ENCODE data around the gene COA1. TPM values are rescaled to one million over a fixed set of nuclear protein-coding genes. Genes with fewer than 3 reads are reported as not detected.

COA1 gene
- total RNA-seq, 3 donors from 2014 or later (not counting 1 experiment from before 2014, with no cell fraction given), result 55.0 to 85.3 (median 69.5) TPM

DNA sequence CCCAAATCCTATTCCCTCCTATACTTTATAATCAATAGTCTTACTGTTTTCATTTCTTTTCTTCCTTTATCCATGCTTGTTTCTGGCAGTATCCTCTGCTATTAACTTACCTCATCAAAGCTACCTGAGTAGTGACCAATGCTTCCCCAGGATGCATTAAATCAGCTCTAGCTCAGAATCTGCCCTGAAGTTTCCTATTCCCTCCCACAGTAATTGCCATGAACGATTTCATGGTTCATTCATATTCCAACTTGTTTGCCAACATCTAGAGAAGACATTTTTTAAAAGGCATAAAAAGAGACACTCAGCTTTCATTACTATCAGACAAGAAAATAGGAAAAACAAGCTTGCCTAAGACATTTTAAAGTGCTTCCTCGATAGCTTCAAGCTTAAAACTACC lies 42.3 kb downstream of the COA1 start:
- no peak for TF ChIP-seq CTCF (IDR thresholded peaks at IDR 0.05)
- Mint-ChIP-seq H3K27me3 (ENCODE audit: low read depth in 2 of 2) (no peaks in the 10 kb centered on the region), H3K4me1 (peaks cover 43 to 45% of the 10 kb centered on the region in 2 donors), H3K4me3 (no peak overlapping the region), H3K9me3 (no peaks in the 10 kb centered on the region), H3K36me3 (no peaks in the 10 kb centered on the region), H3K27ac (no peak overlapping the region)
- no peak overlapping the region for H3K27ac ChIP-seq (ENCODE audit: low read length)
- H3K4me1 ChIP-seq (ENCODE audit: control insufficient read depth, insufficient read depth, low read length), result peaks cover 9% of the 10 kb centered on the region
- no peak overlapping the region for H3K4me3 ChIP-seq (ENCODE audit: low read length)
- no peaks in the 10 kb centered on the region for H3K36me3 ChIP-seq (ENCODE audit: control insufficient read depth, insufficient read depth, low read length)
- intact Hi-C loops (cut with micrococcal nuclease), result no loop called here
- H3K9me3 ChIP-seq (ENCODE audit: control insufficient read depth, insufficient read depth, low read length), result no peaks in the 10 kb centered on the region
- ATAC-seq (no peak), DNase-seq (no peak)
- H3K27me3 ChIP-seq (ENCODE audit: control insufficient read depth, insufficient read depth, low read length), result no peaks in the 10 kb centered on the region
- 100% methylated on average over 1 of the region's 2 CpGs for WGBS (ENCODE audit: insufficient coverage)

- Histone ChIP-seq H3K4me3 (ENCODE audit: low read length) (no peak overlapping the region), H3K27ac (ENCODE audit: low read length) (no peak overlapping the region), H3K36me3 (ENCODE audit: control insufficient read depth, insufficient read depth, low read length) (no peaks in the 10 kb centered on the region), H3K9me3 (ENCODE audit: control insufficient read depth, insufficient read depth, low read length) (no peaks in the 10 kb centered on the region), H3K27me3 (ENCODE audit: control insufficient read depth, insufficient read depth, low read length) (no peaks in the 10 kb centered on the region), H3K4me1 (ENCODE audit: control insufficient read depth, insufficient read depth, low read length) (peaks cover 7% of the 10 kb centered on the region)
- intact Hi-C loops (cut with micrococcal nuclease), result loop anchor here (5.0 kb wide), 1 partner anchor 33 kb away; no protein-coding TSS in a partner anchor
- H3K9me3 Mint-ChIP-seq, result no peaks in the 10 kb centered on the region
- H3K4me1 Mint-ChIP-seq, result peaks cover 42 to 46% of the 10 kb centered on the region in 2 donors
- TF ChIP-seq CTCF (IDR thresholded peaks at IDR 0.05), result no peak
- no peak for DNase-seq
- no peaks in the 10 kb centered on the region for H3K36me3 Mint-ChIP-seq
- no peak overlapping the region for H3K4me3 Mint-ChIP-seq
- peak overlapping the region; percentile 69 to 79 for H3K27ac Mint-ChIP-seq
- WGBS (ENCODE audit: insufficient coverage), result 96% methylated on average over 3 of the region's 3 CpGs
- no peak for ATAC-seq
- H3K27me3 Mint-ChIP-seq (ENCODE audit: low read depth in 2 of 2), result no peaks in the 10 kb centered on the region
These were observed 48.6 kb downstream of the COA1 start for GRCh38 chr7:43680736-43681135.

- no peaks in the 10 kb centered on the region for H3K27me3 ChIP-seq (ENCODE audit: control insufficient read depth, insufficient read depth, low read length)
- peak overlapping the region; percentile 69 to 79 for H3K27ac Mint-ChIP-seq
- H3K36me3 ChIP-seq (ENCODE audit: control insufficient read depth, insufficient read depth, low read length), result no peaks in the 10 kb centered on the region
- no peaks in the 10 kb centered on the region for H3K9me3 Mint-ChIP-seq
- H3K27me3 Mint-ChIP-seq (ENCODE audit: low read depth in 2 of 2), result no peaks in the 10 kb centered on the region
- no peak overlapping the region for H3K4me3 ChIP-seq (ENCODE audit: low read length)
- ATAC-seq (no peak), DNase-seq (no peak)
- peak overlapping the region; percentile 35 for H3K27ac ChIP-seq (ENCODE audit: low read length)
- no peaks in the 10 kb centered on the region for H3K9me3 ChIP-seq (ENCODE audit: control insufficient read depth, insufficient read depth, low read length)
- no peaks in the 10 kb centered on the region for H3K36me3 Mint-ChIP-seq
- H3K4me3 Mint-ChIP-seq, result peak overlapping the region; percentile 37
- TF ChIP-seq CTCF (IDR thresholded peaks at IDR 0.05), result no peak
- intact Hi-C loops (cut with micrococcal nuclease), result loop anchor here (5.0 kb wide), 1 partner anchor 32 kb away; no protein-coding TSS in a partner anchor
- WGBS (ENCODE audit: insufficient coverage), result 68% methylated on average over 4 of the region's 4 CpGs
- peaks cover 7% of the 10 kb centered on the region for H3K4me1 ChIP-seq (ENCODE audit: control insufficient read depth, insufficient read depth, low read length)
- H3K4me1 Mint-ChIP-seq, result peaks cover 41 to 48% of the 10 kb centered on the region in 2 donors
These were observed 49.9 kb downstream of the COA1 start for GRCh38 chr7:43679210-43680068.

Data from natural killer cell (primary cell).